ENCODE results near the gene ZNF804B. TPM values are rescaled to one million over a fixed set of nuclear protein-coding genes. Genes with fewer than 3 reads are reported as not detected.

The ZNF804B gene
- total RNA-seq, 4 donors from 2014 or later = not detected

- TF ChIP-seq, protein P1, sequence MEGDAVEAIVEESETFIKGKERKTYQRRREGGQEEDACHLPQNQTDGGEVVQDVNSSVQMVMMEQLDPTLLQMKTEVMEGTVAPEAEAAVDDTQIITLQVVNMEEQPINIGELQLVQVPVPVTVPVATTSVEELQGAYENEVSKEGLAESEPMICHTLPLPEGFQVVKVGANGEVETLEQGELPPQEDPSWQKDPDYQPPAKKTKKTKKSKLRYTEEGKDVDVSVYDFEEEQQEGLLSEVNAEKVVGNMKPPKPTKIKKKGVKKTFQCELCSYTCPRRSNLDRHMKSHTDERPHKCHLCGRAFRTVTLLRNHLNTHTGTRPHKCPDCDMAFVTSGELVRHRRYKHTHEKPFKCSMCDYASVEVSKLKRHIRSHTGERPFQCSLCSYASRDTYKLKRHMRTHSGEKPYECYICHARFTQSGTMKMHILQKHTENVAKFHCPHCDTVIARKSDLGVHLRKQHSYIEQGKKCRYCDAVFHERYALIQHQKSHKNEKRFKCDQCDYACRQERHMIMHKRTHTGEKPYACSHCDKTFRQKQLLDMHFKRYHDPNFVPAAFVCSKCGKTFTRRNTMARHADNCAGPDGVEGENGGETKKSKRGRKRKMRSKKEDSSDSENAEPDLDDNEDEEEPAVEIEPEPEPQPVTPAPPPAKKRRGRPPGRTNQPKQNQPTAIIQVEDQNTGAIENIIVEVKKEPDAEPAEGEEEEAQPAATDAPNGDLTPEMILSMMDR (IDR thresholded peaks at IDR 0.05) = no peak
- ATAC-seq (ENCODE audit: low FRiP score) (no peak), DNase-seq (ENCODE audit: low spot score) (no peak)
Observed at GRCh38 chr7:89133357-89133756, 373.9 kb downstream of the ZNF804B start.

GRCh38 chr7:89133819-89134218 is 374.3 kb downstream of the ZNF804B start:
- ATAC-seq (ENCODE audit: low FRiP score) (no peak), DNase-seq (ENCODE audit: low spot score) (no peak)
- TF ChIP-seq, protein P1 (IDR thresholded peaks at IDR 0.05) = no peak

GRCh38 chr7:89145801-89146200 is 386.3 kb downstream of the ZNF804B start:
- ATAC-seq (ENCODE audit: low FRiP score) (no peak), DNase-seq (ENCODE audit: low spot score) (no peak)
- TF ChIP-seq, protein P1 (IDR thresholded peaks at IDR 0.05) = no peak

DNA sequence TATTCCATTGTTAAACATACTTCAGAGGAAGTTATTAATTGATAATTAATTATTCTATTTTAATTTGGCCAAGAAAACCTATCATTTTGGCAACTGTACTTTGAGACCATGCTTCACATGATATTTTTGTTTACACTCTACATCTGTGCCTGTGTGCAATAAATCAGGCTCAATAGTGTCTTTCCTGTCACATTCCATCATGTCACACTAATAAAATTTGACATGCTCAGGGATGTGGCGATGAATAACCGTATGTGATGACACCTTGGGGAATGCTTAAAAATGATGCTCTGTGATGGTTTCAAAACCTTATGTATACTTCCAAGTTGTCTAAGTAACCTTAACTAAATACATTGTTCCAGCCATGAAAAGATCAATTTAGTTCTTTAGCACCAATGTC is 400.6 kb downstream of the ZNF804B start:
- ATAC-seq (ENCODE audit: low FRiP score) (no peak), DNase-seq (ENCODE audit: low spot score) (no peak)
- TF ChIP-seq, protein P1 (IDR thresholded peaks at IDR 0.05) = no peak

DNA sequence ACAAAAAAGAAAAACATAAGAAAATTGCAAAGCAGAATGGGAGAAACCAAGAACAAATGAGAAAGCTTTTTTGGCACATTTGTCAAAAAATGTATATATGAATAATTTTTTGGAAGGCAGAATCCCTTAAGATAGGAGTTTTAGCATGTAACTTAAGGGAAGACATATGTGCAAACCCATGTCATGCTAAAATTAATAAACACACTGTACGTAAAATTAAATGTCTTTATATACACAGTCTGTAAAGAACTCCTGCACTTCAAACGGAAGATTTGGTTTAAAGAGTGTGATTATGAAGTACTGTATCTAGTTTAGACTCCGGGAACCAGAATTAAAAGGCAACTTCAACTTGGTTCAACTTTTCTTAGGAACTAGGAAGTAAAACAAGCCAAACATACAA is 405.9 kb downstream of the ZNF804B start:
- DNase-seq (ENCODE audit: low spot score) (no peak), ATAC-seq (ENCODE audit: low FRiP score) (no peak)
- TF ChIP-seq, protein P1 (IDR thresholded peaks at IDR 0.05) = no peak

GRCh38 chr7:89170628-89171027 is 411.1 kb downstream of the ZNF804B start:
- ATAC-seq (ENCODE audit: low FRiP score) (no peak), DNase-seq (ENCODE audit: low spot score) (no peak)
- TF ChIP-seq, protein P1 (IDR thresholded peaks at IDR 0.05) = no peak

- DNase-seq (ENCODE audit: low spot score) = no peak
- TF ChIP-seq, protein P1 (IDR thresholded peaks at IDR 0.05) = no peak
- ATAC-seq (ENCODE audit: low FRiP score) = no peak
Observed at GRCh38 chr7:89182116-89182515, 422.6 kb downstream of the ZNF804B start.
